PC-9 (cell line): ENCODE measurements around the gene GMIP. TPM values are rescaled to one million over a fixed set of nuclear protein-coding genes. Genes with fewer than 3 reads are reported as not detected.

Source experiments
- BruUV-seq: library from RNA; stranded (reverse); fragments of 400-500 nt; replicated peaks from 2 replicates; lab custom pipeline; 2021; lab: Mats Ljungman, UMichigan
- CTCF ChIA-PET: fragments of 300-600 bp; sonication (Branson Sonifier 250); formaldehyde crosslinking; loops from one replicate; lab custom pipeline; 2022; ENCODE audit warnings: antibody characterized with exemption; lab: Charles Lee
- POLR2A ChIA-PET: fragments of 300-600 bp; sonication (Branson Sonifier 250); formaldehyde crosslinking; loops from one replicate; lab custom pipeline; 2022; ENCODE audit warnings: antibody characterized with exemption; ENCODE audit not compliant: unreplicated experiment; lab: Charles Lee
- DNase-seq, 2 experiments: peaks; one replicate each; pipeline versions ENCODE4 v3.0.0 to v3.0.0-alpha.2; 2015 to 2022; ENCODE audit warnings: mixed read lengths in 1 of 2
- H2AFZ ChIP-seq: fragments of 200-600 bp; sonication (generic); 2 replicates; pipeline ENCODE4 v1.8.1; 2017; ENCODE audit warnings: antibody characterized with exemption
- H3F3A ChIP-seq: fragments of 200-600 bp; sonication (generic); 2 replicates; pipeline ENCODE4 v1.8.1; 2017; ENCODE audit warnings: antibody characterized with exemption, mild to moderate bottlenecking, low read depth; ENCODE audit not compliant: insufficient read depth
- H3K27ac ChIP-seq: fragments of 200-600 bp; sonication (generic); 2 replicates; pipeline ENCODE4 v1.6.1; 2016; ENCODE audit warnings: mixed run types
- H3K27me3 ChIP-seq: fragments of 200-600 bp; sonication (generic); 2 replicates; pipeline ENCODE4 v1.6.1; 2016; ENCODE audit warnings: low read depth, mixed run types; ENCODE audit not compliant: insufficient read depth
- H3K36me3 ChIP-seq: fragments of 200-600 bp; sonication (generic); 2 replicates; pipeline ENCODE4 v1.6.1; 2016; ENCODE audit warnings: low read depth, mixed run types
- H3K4me1 ChIP-seq: fragments of 200-600 bp; sonication (generic); replicated peaks from 2 replicates; pipeline ENCODE4 v1.6.1; 2016; ENCODE audit warnings: mixed run types; ENCODE audit not compliant: insufficient read depth
- H3K4me2 ChIP-seq: fragments of 200-600 bp; sonication (generic); 2 replicates; pipeline ENCODE4 v1.6.1; 2017; ENCODE audit warnings: mixed run types
- H3K4me3 ChIP-seq: fragments of 200-600 bp; sonication (generic); 2 replicates; pipeline ENCODE4 v1.6.1; 2016; ENCODE audit warnings: mixed run types
- H3K79me2 ChIP-seq: fragments of 200-600 bp; sonication (generic); 2 replicates; pipeline ENCODE4 v1.6.1; 2017; ENCODE audit warnings: low read depth, mixed run types
- H3K9me2 ChIP-seq: fragments of 200-600 bp; sonication (generic); 2 replicates; pipeline ENCODE4 v1.8.1; 2017; ENCODE audit warnings: mild to moderate bottlenecking; ENCODE audit not compliant: insufficient read depth
- H3K9me3 ChIP-seq: fragments of 200-600 bp; sonication (generic); 2 replicates; pipeline ENCODE4 v1.8.1; 2016; ENCODE audit warnings: low read depth; ENCODE audit not compliant: insufficient read depth
- H4K20me1 ChIP-seq: fragments of 200-600 bp; sonication (generic); 2 replicates; pipeline ENCODE4 v1.8.1; 2017; ENCODE audit not compliant: insufficient read depth
- CTCF ChIP-seq: fragments of 200-600 bp; sonication (generic); conservative IDR thresholded peaks from 2 replicates; pipeline ENCODE4 v1.6.1; 2017; ENCODE audit warnings: mixed run types, antibody characterized with exemption, mild to moderate bottlenecking, moderate library complexity
- EZH2 ChIP-seq: fragments of 200-600 bp; sonication (generic); IDR thresholded peaks from 2 replicates; pipeline ENCODE4 v1.8.0; 2017; ENCODE audit warnings: antibody characterized with exemption, low read depth
- intact Hi-C: fragments of 100-400 bp; cut with micrococcal nuclease; formaldehyde crosslinking; loops from one replicate; pipeline ENCODE4 v1.10.0; 2022; ENCODE audit not compliant: unreplicated experiment
- total RNA-seq: library from RNA; stranded (reverse); gene quantifications from 2 replicates; pipeline ENCODE4 v1.2.3, GENCODE V29; 2021

The GMIP gene
- total RNA-seq, 1 experiment from 2014 or later = 15.4 TPM

GRCh38 chr19:19591133-19591825 lies 52.2 kb downstream of the GMIP start:
- Histone ChIP-seq H3K4me1 (peaks cover 61% of the 10 kb centered on the region), H3K4me2 (peak overlapping the region; percentile 80), H4K20me1 (no peaks in the 10 kb centered on the region), H3K9me2 (no peaks in the 10 kb centered on the region), H3K79me2 (no peaks in the 10 kb centered on the region; the same call in 1 of the 2 replicates), H3K36me3 (no peaks in the 10 kb centered on the region), H3F3A (peaks cover 51% of the 10 kb centered on the region), H3K9me3 (no peaks in the 10 kb centered on the region), H3K27ac (peak overlapping the region; percentile 88), H3K27me3 (no peaks in the 10 kb centered on the region), H3K4me3 (peak overlapping the region; percentile 35; the same call in 1 of the 2 replicates), H2AFZ (no peak overlapping the region)
- no TSS peak for BruUV-seq
- POLR2A ChIA-PET = interaction anchor here (0.5 kb wide), 1 partner anchor 1002 kb away, joined by 3 read pairs; the partner anchor contains the start of gene REX1BD
- DNase-seq = peak; percentile 82 to 100
- CTCF ChIA-PET = no interaction called here
- no peak for TF ChIP-seq EZH2
- TF ChIP-seq CTCF = no peak
- intact Hi-C loops = loop anchor here (1.0 kb wide), 1 partner anchor 15 kb away; no protein-coding TSS in a partner anchor

DNA sequence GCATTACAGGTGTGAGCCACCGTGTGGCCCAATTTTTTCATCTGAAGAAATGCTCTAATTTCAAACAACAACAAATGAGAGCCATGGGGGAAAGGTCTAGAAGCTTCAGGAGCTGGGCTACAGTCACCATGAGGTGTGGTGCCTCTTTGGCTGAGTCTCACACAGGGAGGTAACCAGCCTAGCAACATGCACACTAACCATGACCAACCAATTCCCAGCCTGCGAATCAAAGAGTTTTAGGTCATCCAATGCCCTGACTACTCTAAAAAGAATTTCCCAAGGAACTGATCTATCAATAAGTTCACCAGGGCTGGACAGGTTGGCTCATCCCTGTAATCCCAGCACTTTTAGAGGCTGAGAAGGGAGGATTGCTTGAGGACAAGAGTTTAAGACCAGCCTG lies 54.9 kb downstream of the GMIP start:
- TF ChIP-seq CTCF (no peak), EZH2 (no peak)
- H3K9me3 ChIP-seq = no peaks in the 10 kb centered on the region
- no peak overlapping the region for H3K4me2 ChIP-seq
- H3K4me3 ChIP-seq = no peak overlapping the region
- peaks cover 34% of the 10 kb centered on the region for H3K4me1 ChIP-seq
- no peaks in the 10 kb centered on the region for H3K9me2 ChIP-seq
- DNase-seq = peak in 1 of 2 experiments; percentile 73
- no TSS peak for BruUV-seq
- POLR2A ChIA-PET = no interaction called here
- H3K27ac ChIP-seq = no peak overlapping the region
- peaks cover 28% of the 10 kb centered on the region for H3F3A ChIP-seq
- no peaks in the 10 kb centered on the region for H3K36me3 ChIP-seq
- no peak overlapping the region for H2AFZ ChIP-seq
- intact Hi-C loops = no loop called here
- no peaks in the 10 kb centered on the region; the same call in 1 of the 2 replicates for H3K79me2 ChIP-seq
- H3K27me3 ChIP-seq = no peaks in the 10 kb centered on the region
- CTCF ChIA-PET = interaction anchor here (0.7 kb wide), 1 partner anchor 56 kb away, joined by 6 read pairs; no protein-coding TSS in a partner anchor
- no peaks in the 10 kb centered on the region for H4K20me1 ChIP-seq

- no peaks in the 10 kb centered on the region; the same call in 1 of the 2 replicates for H3K79me2 ChIP-seq
- TF ChIP-seq CTCF = no peak
- no peak for TF ChIP-seq EZH2
These were observed 55.7 kb downstream of the GMIP start for GRCh38 chr19:19587771-19588170.

More at GRCh38 chr19:19587771-19588170, 55.7 kb downstream of the GMIP start:
- POLR2A ChIA-PET = no interaction called here
- no peaks in the 10 kb centered on the region for H3K27me3 ChIP-seq
- BruUV-seq = no TSS peak
- no peak overlapping the region for H3K4me3 ChIP-seq
- H4K20me1 ChIP-seq = no peaks in the 10 kb centered on the region
- DNase-seq = no peak
- peaks cover 28% of the 10 kb centered on the region for H3F3A ChIP-seq
- no peak overlapping the region for H3K27ac ChIP-seq
- H3K9me2 ChIP-seq = no peaks in the 10 kb centered on the region
- intact Hi-C loops = no loop called here
- no peaks in the 10 kb centered on the region for H3K9me3 ChIP-seq
- no peaks in the 10 kb centered on the region for H3K36me3 ChIP-seq
- H2AFZ ChIP-seq = no peak overlapping the region
- peaks cover 26% of the 10 kb centered on the region for H3K4me1 ChIP-seq
- CTCF ChIA-PET = no interaction called here
- H3K4me2 ChIP-seq = no peak overlapping the region
